LNCaP clone FGC (cell line): ENCODE results near the gene PGA5.
"Not testable (repeated sequence)": the region's sequence is repeated elsewhere in the genome, so short reads cannot be mapped to it uniquely, and the experiment has no call there.

Source experiments
- DNase-seq: peaks from one replicate; pipeline ENCODE4 v3.0.0-alpha.2; 2011; ENCODE audit warnings: low read depth
- H3K4me3 ChIP-seq: 2 replicates; pipeline ENCODE4 v1.5.1; 2011; ENCODE audit warnings: mild to moderate bottlenecking, low read depth, low read length, control low read depth
- CTCF ChIP-seq: IDR thresholded peaks from 2 replicates; pipeline ENCODE4 v1.5.1; 2012; ENCODE audit warnings: mild to moderate bottlenecking; ENCODE audit not compliant: control insufficient read depth, insufficient read depth; ENCODE audit errors: extremely low read depth

Gene PGA5

GRCh38 chr11:61201476-61201875 is 39.5 kb upstream of the PGA5 start:
- no peak overlapping the region for H3K4me3 ChIP-seq
- no peak for DNase-seq
- no peak for TF ChIP-seq CTCF

GRCh38 chr11:61202950-61203746 is 37.8 kb upstream of the PGA5 start, which contains the start of gene PGA3:
PGA3 (plus strand) TSS chr11:61203515; CDS start chr11:61203565, 50 bp downstream.
- H3K4me3 ChIP-seq, DNase-seq: not testable (repeated sequence)

- H3K4me3 ChIP-seq, DNase-seq: not testable (repeated sequence)
These were observed 37.1 kb upstream of the PGA5 start for GRCh38 chr11:61203873-61204272.

- H3K4me3 ChIP-seq, DNase-seq: not testable (repeated sequence)
These were observed 36.4 kb upstream of the PGA5 start for GRCh38 chr11:61204502-61205059.

GRCh38 chr11:61207636-61208310 is 33.2 kb upstream of the PGA5 start:
- not testable (repeated sequence) for H3K4me3 ChIP-seq, DNase-seq

GRCh38 chr11:61210629-61211028 is 30.3 kb upstream of the PGA5 start:
- DNase-seq, H3K4me3 ChIP-seq: not testable (repeated sequence)

- H3K4me3 ChIP-seq, DNase-seq: not testable (repeated sequence)
These were observed 29.5 kb upstream of the PGA5 start for GRCh38 chr11:61211327-61211952.

GRCh38 chr11:61212202-61212601 is 28.8 kb upstream of the PGA5 start:
- not testable (repeated sequence) for DNase-seq, H3K4me3 ChIP-seq

GRCh38 chr11:61213711-61214324 is 27.2 kb upstream of the PGA5 start:
- H3K4me3 ChIP-seq, DNase-seq: not testable (repeated sequence)

- not testable (repeated sequence) for DNase-seq, H3K4me3 ChIP-seq
These were observed 22.7 kb upstream of the PGA5 start for GRCh38 chr11:61218306-61218705.

- not testable (repeated sequence) for H3K4me3 ChIP-seq, DNase-seq
These were observed 22.0 kb upstream of the PGA5 start for GRCh38 chr11:61219016-61219415.

GRCh38 chr11:61222047-61222446 is 18.9 kb upstream of the PGA5 start, which contains the start of gene PGA4:
PGA4 (plus strand) TSS chr11:61222347; CDS start chr11:61222401, 54 bp downstream.
- H3K4me3 ChIP-seq, DNase-seq: not testable (repeated sequence)

GRCh38 chr11:61222692-61223091 is 18.3 kb upstream of the PGA5 start:
- DNase-seq, H3K4me3 ChIP-seq: not testable (repeated sequence)

- not testable (repeated sequence) for H3K4me3 ChIP-seq
These were observed 14.4 kb upstream of the PGA5 start for GRCh38 chr11:61226457-61227137.

GRCh38 chr11:61229458-61229857 is 11.5 kb upstream of the PGA5 start:
- H3K4me3 ChIP-seq = not testable (repeated sequence)

More at GRCh38 chr11:61226457-61227137, 14.4 kb upstream of the PGA5 start:
- not testable (repeated sequence) for DNase-seq

GRCh38 chr11:61231033-61231432 is 9.9 kb upstream of the PGA5 start:
- H3K4me3 ChIP-seq, DNase-seq: not testable (repeated sequence)

More at GRCh38 chr11:61229458-61229857, 11.5 kb upstream of the PGA5 start:
- not testable (repeated sequence) for DNase-seq

- DNase-seq, H3K4me3 ChIP-seq: not testable (repeated sequence)
These were observed 9.4 kb upstream of the PGA5 start for GRCh38 chr11:61231585-61231984.
